ENCODE data around the gene CD44. TPM values are rescaled to one million over a fixed set of nuclear protein-coding genes. Genes with fewer than 3 reads are reported as not detected.

The CD44 gene
- polyA plus RNA-seq, 1 donor from 2014 or later: 0.77 TPM

- no peaks in the 10 kb centered on the region for H3K9me2 ChIP-seq (ENCODE audit: insufficient read depth, low read length)
- no peaks in the 10 kb centered on the region for H3F3A ChIP-seq (ENCODE audit: insufficient read depth, low read length, poor library complexity, severe bottlenecking)
- H3K4me3 ChIP-seq (ENCODE audit: low read length): no peak overlapping the region
- no peak overlapping the region for H3K4me2 ChIP-seq (ENCODE audit: low read length)
- no peaks in the 10 kb centered on the region for H3K27me3 ChIP-seq (ENCODE audit: insufficient read depth, low read depth, low read length)
- no peaks in the 10 kb centered on the region for H3K79me2 ChIP-seq (replicated peaks; ENCODE audit: insufficient read depth, low read length)
- no peak overlapping the region for H3K9ac ChIP-seq (ENCODE audit: low read length)
- H4K20me1 ChIP-seq (ENCODE audit: insufficient read depth): no peaks in the 10 kb centered on the region
- H3K9me3 ChIP-seq (ENCODE audit: low read length): no peaks in the 10 kb centered on the region
- no peak overlapping the region for H2AFZ ChIP-seq (ENCODE audit: low read depth, low read length)
- no peak for TF ChIP-seq MXI1 (conservative IDR thresholded peaks at IDR 0.05; ENCODE audit: poor library complexity, severe bottlenecking)
- TF ChIP-seq POLR2AphosphoS5 (IDR thresholded peaks at IDR 0.05): no peak
- TF ChIP-seq EP300 (conservative IDR thresholded peaks at IDR 0.05; ENCODE audit: poor library complexity, severe bottlenecking): no peak
- no peak for TF ChIP-seq SMC3 (conservative IDR thresholded peaks at IDR 0.05; ENCODE audit: poor library complexity)
- TF ChIP-seq REST (IDR thresholded peaks at IDR 0.05; ENCODE audit: borderline replicate concordance): no peak
- no peak for TF ChIP-seq RAD21 (conservative IDR thresholded peaks at IDR 0.05)
- TF ChIP-seq CTCF (IDR thresholded peaks at IDR 0.05; ENCODE audit: poor library complexity, severe bottlenecking): no peak
- TF ChIP-seq EZH2 (IDR thresholded peaks at IDR 0.05; ENCODE audit: borderline replicate concordance, insufficient read depth, low read length, poor library complexity, severe bottlenecking): no peak
- no peak for TF ChIP-seq TAF1 (IDR thresholded peaks at IDR 0.05; ENCODE audit: low read depth)
- no peak overlapping the region for H3K27ac ChIP-seq (ENCODE audit: low read length)
- no peaks in the 10 kb centered on the region for H3K36me3 ChIP-seq (ENCODE audit: insufficient read depth, low read length)
Measured at GRCh38 chr11:35163209-35163608, 24.2 kb downstream of the CD44 start.

GRCh38 chr11:35163702-35164496 lies 24.9 kb downstream of the CD44 start:
- no peaks in the 10 kb centered on the region for H3F3A ChIP-seq (ENCODE audit: insufficient read depth, low read length, poor library complexity, severe bottlenecking)
- TF ChIP-seq SMC3 (conservative IDR thresholded peaks at IDR 0.05; ENCODE audit: poor library complexity): no peak
- TF ChIP-seq POLR2AphosphoS5 (IDR thresholded peaks at IDR 0.05): no peak
- TF ChIP-seq EP300 (conservative IDR thresholded peaks at IDR 0.05; ENCODE audit: poor library complexity, severe bottlenecking): no peak
- no peak for TF ChIP-seq REST (IDR thresholded peaks at IDR 0.05; ENCODE audit: borderline replicate concordance)
- TF ChIP-seq RAD21 (conservative IDR thresholded peaks at IDR 0.05): no peak
- TF ChIP-seq EZH2 (IDR thresholded peaks at IDR 0.05; ENCODE audit: borderline replicate concordance, insufficient read depth, low read length, poor library complexity, severe bottlenecking): no peak
- no peak for TF ChIP-seq MXI1 (conservative IDR thresholded peaks at IDR 0.05; ENCODE audit: poor library complexity, severe bottlenecking)
- TF ChIP-seq CTCF (IDR thresholded peaks at IDR 0.05; ENCODE audit: poor library complexity, severe bottlenecking): no peak
- no peak for TF ChIP-seq TAF1 (IDR thresholded peaks at IDR 0.05; ENCODE audit: low read depth)
- H3K79me2 ChIP-seq (replicated peaks; ENCODE audit: insufficient read depth, low read length): no peaks in the 10 kb centered on the region
- H3K9me3 ChIP-seq (ENCODE audit: low read length): no peaks in the 10 kb centered on the region
- no peak overlapping the region for H3K4me2 ChIP-seq (ENCODE audit: low read length)
- H3K36me3 ChIP-seq (ENCODE audit: insufficient read depth, low read length): no peaks in the 10 kb centered on the region
- H3K9ac ChIP-seq (ENCODE audit: low read length): no peak overlapping the region
- H3K9me2 ChIP-seq (ENCODE audit: insufficient read depth, low read length): no peaks in the 10 kb centered on the region
- no peak overlapping the region for H3K4me3 ChIP-seq (ENCODE audit: low read length)
- no peak overlapping the region for H3K27ac ChIP-seq (ENCODE audit: low read length)
- H2AFZ ChIP-seq (ENCODE audit: low read depth, low read length): no peak overlapping the region
- H3K27me3 ChIP-seq (ENCODE audit: insufficient read depth, low read depth, low read length): no peaks in the 10 kb centered on the region
- no peaks in the 10 kb centered on the region for H4K20me1 ChIP-seq (ENCODE audit: insufficient read depth)
